ENCODE data around the gene SNTB2.
A peak's percentile ranks its signal among the peaks of the same experiment; 100 is the strongest.

SNTB2 gene

DNA sequence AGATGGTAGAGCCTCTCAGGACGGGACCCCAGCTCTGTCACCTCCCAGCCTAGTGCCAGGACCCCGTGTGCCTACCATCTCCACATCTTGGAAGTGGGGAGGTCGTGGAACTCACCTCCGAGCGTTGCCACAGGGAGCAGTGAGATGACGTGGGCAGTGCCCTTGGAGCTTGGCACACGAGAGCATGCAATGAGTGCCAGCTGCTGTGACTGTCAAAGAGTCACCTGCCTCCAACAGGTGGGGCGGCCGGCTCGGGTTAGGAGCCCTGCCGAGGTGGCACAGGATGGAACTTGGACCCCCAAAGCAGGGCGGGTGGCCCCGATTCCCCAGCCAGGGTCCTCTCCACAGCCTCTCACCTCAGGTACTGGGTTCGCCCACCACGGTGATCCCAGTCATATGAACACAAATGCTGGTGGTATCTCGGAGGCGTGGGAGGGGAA lies 129.7 kb downstream of the SNTB2 start:
- DNase-seq (ENCODE audit: extremely low read depth in 1 of 2, low read depth in 1 of 2) = no peak

DNA sequence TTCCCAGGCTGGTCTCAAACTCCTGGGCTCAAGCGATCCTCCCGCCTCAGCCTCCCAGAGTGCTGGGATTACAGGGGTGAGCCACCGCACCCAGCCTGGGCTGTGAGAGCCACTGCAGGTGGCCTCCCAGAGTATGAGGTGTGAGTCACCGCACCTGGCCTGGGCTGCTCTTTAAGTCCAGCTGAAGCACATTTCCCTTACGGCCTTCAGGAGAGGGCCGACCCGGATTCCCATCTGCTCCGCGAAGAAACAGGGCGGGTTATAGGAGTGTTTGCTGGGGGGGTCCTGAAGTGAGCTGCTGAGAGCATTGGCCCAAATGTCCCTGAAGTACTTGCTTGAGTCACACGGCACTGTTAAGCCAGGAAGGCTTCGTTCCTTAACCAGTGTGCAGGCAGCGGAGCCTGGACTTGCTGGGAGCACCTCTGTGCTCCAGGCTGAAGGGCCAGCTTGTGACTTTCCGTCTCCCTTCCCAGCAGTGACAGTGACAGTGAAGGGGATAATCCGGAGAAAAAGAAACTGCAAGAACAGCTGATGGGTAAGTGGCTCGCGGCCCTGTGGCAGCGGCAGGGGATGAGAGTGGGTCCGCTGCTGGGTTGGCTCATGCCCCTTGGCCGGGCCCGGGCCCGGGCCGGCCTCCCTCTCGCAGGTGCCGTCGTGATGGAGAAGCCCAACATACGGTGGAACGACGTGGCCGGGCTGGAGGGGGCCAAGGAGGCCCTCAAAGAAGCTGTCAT lies 131.4 kb downstream of the SNTB2 start:
- DNase-seq (ENCODE audit: extremely low read depth in 1 of 2, low read depth in 1 of 2) = no peak

GRCh38 chr16:69318911-69319289 lies 131.9 kb downstream of the SNTB2 start:
- no peak for DNase-seq (ENCODE audit: extremely low read depth in 1 of 2, low read depth in 1 of 2)

DNA sequence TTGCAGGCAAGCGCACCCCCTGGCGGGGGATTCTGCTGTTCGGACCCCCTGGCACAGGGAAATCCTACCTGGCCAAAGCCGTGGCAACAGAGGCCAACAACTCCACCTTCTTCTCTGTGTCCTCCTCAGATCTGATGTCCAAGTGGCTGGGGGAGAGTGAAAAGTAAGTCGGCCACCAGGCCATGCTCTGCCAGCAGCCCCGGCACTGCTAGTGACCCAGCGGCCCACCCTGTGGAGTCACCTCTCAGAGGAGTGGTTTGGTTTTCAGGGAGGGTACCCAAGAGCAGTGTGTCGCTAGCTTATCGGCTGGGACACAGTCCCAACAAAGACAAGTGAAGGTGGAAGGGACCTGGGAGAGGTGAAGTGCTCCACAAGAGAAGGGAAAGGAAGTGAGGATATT lies 132.4 kb downstream of the SNTB2 start:
- DNase-seq (ENCODE audit: extremely low read depth in 1 of 2, low read depth in 1 of 2) = no peak

- DNase-seq (ENCODE audit: extremely low read depth in 1 of 2, low read depth in 1 of 2) = no peak
These were observed 133.1 kb downstream of the SNTB2 start for GRCh38 chr16:69319826-69320739.

GRCh38 chr16:69320740-69321073 lies 133.7 kb downstream of the SNTB2 start:
- DNase-seq (ENCODE audit: extremely low read depth in 1 of 2, low read depth in 1 of 2) = no peak

DNA sequence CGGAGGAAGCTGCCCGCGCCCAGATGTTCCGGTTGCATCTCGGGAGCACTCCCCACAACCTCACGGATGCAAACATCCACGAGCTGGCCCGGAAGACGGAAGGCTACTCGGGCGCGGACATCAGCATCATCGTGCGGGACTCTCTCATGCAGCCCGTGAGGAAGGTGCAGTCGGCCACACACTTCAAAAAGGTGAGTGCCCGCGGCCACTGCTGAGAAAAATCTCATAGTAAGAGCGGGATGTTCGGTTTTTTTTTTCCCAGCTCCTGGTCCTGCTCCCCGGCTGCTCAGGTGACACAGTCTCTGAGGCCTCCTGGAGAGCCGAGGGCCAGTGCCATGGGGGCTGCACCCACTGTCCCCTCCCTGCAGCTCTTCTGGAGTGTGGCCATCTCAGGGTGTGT lies 134.1 kb downstream of the SNTB2 start:
- no peak for DNase-seq (ENCODE audit: extremely low read depth in 1 of 2, low read depth in 1 of 2)

- DNase-seq (ENCODE audit: extremely low read depth in 1 of 2, low read depth in 1 of 2) = no peak
These were observed 135.4 kb downstream of the SNTB2 start for GRCh38 chr16:69322343-69322742.

DNA sequence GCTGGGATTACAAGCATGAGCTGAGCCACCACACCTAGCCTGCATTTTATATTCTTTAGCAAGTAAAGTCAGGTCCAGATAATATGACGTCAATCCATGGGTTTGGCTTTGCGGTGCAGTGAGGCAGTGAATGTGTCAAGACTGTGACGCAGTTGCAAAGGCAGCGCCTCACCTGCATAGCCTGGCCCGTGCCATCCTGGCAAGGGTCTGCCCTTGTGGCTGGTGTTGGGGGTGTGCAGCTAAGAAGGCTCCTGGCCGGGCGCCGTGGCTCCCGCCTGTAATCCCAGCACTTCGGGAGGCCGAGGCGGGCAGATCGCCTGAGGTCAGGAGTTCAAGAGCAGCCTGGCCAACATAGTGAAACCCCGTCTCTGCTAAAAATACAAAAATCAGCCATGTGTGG lies 136.5 kb downstream of the SNTB2 start:
- DNase-seq (ENCODE audit: extremely low read depth in 1 of 2, low read depth in 1 of 2) = no peak

GRCh38 chr16:69324013-69324531 lies 137.1 kb downstream of the SNTB2 start:
- DNase-seq (ENCODE audit: extremely low read depth in 1 of 2, low read depth in 1 of 2) = no peak

GRCh38 chr16:69324585-69325253 lies 137.8 kb downstream of the SNTB2 start:
- DNase-seq (ENCODE audit: extremely low read depth in 1 of 2, low read depth in 1 of 2) = no peak

GRCh38 chr16:69325784-69326171 lies 138.8 kb downstream of the SNTB2 start:
- DNase-seq (ENCODE audit: extremely low read depth in 1 of 2, low read depth in 1 of 2) = no peak

DNA sequence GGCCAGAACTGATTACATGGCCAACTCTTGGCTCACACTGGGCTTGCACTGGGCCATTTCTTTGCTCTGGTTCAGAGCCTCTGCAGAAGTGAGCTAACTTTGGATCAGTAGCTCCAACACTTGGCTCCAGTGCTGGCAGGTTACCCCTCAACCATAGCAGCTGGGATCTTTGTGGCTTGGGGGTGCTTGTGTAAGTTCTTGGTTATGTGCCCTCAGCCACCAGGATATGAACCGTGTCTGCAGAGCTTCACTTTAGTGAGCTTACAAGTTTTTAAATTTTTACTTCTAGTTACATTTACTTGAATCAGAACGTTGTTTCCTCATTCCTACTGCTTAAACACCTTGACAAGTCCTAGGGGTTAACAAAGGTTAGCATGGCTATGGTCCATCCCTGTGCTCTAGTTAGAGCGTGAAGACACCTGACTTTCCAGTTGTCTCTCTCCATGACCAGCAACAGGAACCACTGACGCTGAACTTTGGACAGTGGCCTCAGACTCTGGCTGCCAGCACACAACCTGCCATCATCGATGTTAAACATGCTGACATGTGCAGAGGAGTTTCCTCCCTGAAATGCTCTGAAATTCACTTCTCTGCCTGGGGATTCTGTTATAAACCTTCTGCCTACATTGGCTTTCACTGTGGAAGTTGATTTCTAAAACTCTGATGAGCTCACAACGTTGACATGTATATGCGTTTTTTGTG lies 139.4 kb downstream of the SNTB2 start:
- DNase-seq (ENCODE audit: extremely low read depth in 1 of 2, low read depth in 1 of 2) = no peak

GRCh38 chr16:69327585-69328310 lies 140.8 kb downstream of the SNTB2 start:
- DNase-seq (ENCODE audit: extremely low read depth in 1 of 2, low read depth in 1 of 2) = no peak

DNA sequence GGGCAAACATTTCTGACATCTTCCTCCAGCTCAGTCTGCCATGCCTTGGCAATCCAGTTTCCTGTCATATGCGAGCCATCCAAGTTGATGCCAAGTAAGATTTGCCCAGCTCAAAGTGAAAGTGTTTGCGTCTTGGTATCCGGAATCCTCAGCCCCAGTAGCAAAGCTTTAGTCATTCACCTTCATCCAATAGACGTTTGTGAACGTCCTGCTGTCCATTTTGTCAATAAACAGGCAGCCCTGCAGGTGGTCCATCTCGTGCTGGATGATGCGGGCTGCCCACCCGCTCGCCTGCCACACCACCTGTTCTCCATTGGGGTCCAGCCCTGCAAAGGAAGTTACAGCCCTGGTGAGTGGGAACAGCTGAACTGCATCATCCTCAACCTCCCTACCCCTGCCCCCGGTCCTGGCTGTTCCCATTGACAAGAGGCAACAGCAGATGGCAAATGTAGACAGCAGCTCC lies 141.9 kb downstream of the SNTB2 start:
- DNase-seq (ENCODE audit: extremely low read depth in 1 of 2, low read depth in 1 of 2) = no peak

DNA sequence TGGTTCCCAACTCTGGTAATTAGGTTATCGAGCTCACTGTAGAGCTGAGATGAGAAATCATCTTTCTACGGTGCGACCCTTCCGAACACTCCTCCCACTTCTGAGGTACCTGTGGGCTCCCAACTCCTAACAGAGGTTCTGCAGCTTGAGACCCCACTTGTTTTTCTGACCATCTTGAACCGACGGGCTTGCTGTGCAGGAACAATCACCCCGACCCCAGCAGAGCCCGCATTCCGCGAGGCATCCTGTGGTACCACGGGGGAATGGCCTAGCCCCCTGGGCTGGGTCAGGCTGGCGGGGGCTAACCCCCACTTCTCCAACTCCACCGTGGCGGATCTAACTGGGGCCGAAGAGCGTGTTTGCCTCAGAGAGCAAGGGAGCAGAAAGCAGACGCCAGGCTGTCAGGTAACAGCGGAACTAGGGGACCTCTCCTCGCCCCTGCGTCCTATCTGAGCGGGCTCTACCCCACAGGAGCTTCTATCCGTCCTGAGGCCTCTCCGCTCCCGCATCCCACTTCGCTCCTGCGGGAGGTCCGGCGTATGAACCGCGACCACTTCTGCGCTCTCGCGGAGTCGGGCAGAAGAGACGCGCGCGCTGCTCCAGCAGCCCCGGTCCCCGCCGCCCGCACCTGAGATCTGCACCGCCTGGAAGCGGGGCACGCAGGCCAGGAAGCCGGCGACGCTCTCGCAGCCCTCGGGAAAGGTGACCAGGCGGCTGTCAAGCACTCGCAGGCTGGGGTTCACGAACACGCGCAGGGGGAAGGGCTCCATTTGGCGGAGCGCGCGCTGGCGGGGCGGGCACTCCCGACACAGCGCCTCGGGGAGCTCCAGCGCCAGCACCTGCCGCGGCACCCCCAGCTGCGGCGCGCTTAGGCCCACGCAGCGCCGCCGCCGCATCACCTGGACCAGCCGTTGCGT lies 142.7 kb downstream of the SNTB2 start:
- no peak for DNase-seq (ENCODE audit: extremely low read depth in 1 of 2, low read depth in 1 of 2)

DNA sequence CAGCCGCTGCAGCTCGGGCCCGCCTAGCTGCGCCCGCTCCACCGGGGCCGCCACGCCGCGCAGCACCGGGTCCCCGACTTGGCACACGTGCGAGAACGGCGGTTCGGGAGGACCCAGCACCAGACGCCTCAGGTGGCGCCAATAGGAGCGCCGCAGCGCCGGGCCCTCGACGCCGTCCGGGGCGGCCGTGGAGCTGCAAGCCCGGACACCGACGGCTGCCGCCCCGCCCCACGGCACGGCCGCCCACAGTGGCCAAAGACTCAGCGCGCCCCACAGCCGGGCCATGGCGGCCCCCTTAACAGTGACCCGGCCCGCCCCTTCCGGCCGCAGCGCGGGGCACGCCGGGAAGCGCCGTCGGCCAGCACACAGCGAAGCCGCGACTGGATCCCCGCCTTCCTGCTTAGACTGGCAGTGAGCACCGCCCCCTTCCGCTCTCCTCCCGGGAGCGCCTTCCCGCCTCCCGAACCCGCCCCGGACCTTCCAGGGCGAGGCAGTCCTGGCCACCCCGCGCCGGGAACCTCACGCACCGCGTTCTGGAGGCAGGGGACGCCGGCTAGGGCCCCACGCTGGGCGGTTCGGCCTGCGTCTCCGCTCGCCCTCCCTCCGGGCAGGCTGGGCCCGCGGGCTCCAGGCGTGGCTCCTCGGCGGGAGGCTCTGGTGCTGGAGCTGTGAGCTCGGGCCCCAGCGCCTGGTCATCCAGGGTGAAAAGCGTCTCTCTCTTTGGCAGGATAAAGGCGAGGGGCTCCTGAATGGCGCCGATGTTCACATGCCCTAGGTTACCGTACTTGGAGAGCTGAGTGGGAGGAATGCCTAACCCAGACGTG lies 143.5 kb downstream of the SNTB2 start, which contains the start of gene PDF:
PDF (minus strand) TSS at position 303 of the 824 bp plus-strand sequence; CDS start at position 285, 18 bp downstream.
- peak; percentile 77 to 84 for DNase-seq (ENCODE audit: extremely low read depth in 1 of 2, low read depth in 1 of 2)

- no peak for DNase-seq (ENCODE audit: extremely low read depth in 1 of 2, low read depth in 1 of 2)
These were observed 147.7 kb downstream of the SNTB2 start for GRCh38 chr16:69334696-69335095.

All from stimulated activated CD8-positive, alpha-beta memory T cell treated with anti-CD3 and anti-CD28 coated beads, Interleukin-7, amount 100 ng/mL, for 48 hours (primary cell).